Measurements from ENCODE around the gene PCNT. TPM values are rescaled to one million over a fixed set of nuclear protein-coding genes. Genes with fewer than 3 reads are reported as not detected.

The PCNT gene
- total and polyA plus RNA-seq, 2 of the 8 experiments (the other 6 are each of a cell fraction or from before 2014, with no cell fraction given), result 9.9 to 45.1 TPM

DNA sequence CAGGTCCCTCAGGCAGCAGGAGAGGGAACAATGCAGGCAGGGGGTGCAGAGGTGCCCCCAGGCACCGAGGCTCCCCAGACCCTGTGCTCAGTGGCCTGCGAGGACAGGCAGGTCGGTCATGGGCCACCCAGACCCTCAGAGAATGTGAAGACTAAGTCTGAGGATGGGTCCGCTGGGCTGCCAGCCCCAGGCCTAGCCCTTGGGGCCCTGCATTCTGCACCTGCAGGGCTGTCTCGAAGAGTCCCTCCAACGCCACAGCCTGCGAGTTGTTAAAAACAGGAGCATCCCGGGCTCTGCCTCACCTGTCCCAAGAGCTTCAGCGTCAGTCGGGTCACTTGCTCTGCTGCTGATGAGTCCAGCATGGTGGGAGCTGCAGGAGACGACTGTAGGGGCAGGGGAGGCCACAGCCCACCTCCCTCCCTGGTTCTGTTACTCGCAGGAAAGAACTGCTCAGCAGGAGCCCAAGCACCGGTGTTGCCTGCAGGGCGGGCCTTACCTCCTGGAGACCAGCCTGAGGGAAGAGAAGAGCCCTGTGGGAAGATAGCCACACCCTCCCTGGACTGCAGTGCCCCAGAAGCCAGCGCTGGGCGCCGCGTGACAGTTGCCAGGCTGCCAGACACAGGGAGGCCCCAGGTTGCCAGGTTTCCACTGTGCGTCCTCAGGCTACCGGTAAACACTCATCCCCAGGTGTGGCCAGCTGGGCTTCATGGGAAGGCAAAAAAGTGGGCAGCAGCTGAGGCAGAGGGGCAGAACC is 6.1 kb upstream of the PCNT start:
- WGBS, 2 experiments (ENCODE audit: extremely low coverage in 1 of 2, insufficient coverage in 1 of 2, insufficient read length in 1 of 2, insufficient replicate concordance in 2 of 2, low coverage in 1 of 2, low lambda C conversion rate in 2 of 2, missing lambda C conversion rate in 1 of 2), result 73% methylated on average over 20 of the region's 20 CpGs; no CpG with 5 or more reads in 1 of the 2 experiments
- Histone ChIP-seq H3K4me1 (replicated peaks in 1 of 4; ENCODE audit: control insufficient read depth in 3 of 4, insufficient read depth in 4 of 4, low read length in 3 of 4) (peaks cover 0 to 20% (median 14%) of the 10 kb centered on the region in 4 experiments; a peak in 6 of 7 replicates), H3K23me2 (ENCODE audit: low read depth, low read length) (peaks cover 8% of the 10 kb centered on the region), H3K56ac (replicated peaks; ENCODE audit: insufficient read length, low read depth, low read length) (no peak overlapping the region), H2AFZ (ENCODE audit: low read length) (no peak overlapping the region), H2BK12ac (ENCODE audit: low read depth, low read length) (no peak overlapping the region), H2BK15ac (ENCODE audit: low read length) (no peak overlapping the region), H4K20me1 (replicated peaks in 1 of 2; ENCODE audit: control insufficient read depth in 1 of 2, insufficient read depth in 2 of 2, low read length in 2 of 2) (peaks cover 7 to 34% of the 10 kb centered on the region in 2 experiments), H4K5ac (ENCODE audit: insufficient read length, low read depth, low read length) (no peak overlapping the region), H3K23ac (ENCODE audit: insufficient read length) (no peak overlapping the region), H3K4ac (replicated peaks; ENCODE audit: insufficient read length, low read depth, low read length) (no peak overlapping the region), H2BK20ac (ENCODE audit: low read length) (no peak overlapping the region; the same call in 1 of the 2 replicates), H3K27me3 (replicated peaks in 1 of 4; ENCODE audit: control insufficient read depth in 3 of 4, extremely low read depth in 1 of 4, insufficient read depth in 3 of 4, low read length in 3 of 4) (no peaks in the 10 kb centered on the region), H2BK120ac (replicated peaks; ENCODE audit: low read depth, low read length) (no peak overlapping the region), H3K9ac (replicated peaks in 1 of 4; ENCODE audit: extremely low read depth in 1 of 4, low read depth in 3 of 4, low read length in 3 of 4) (no peak overlapping the region), H3K14ac (ENCODE audit: insufficient read length) (no peak overlapping the region), H3K79me1 (ENCODE audit: low read depth, low read length) (peaks cover 11% of the 10 kb centered on the region), H3K27ac (ENCODE audit: low read depth, low read length) (no peak overlapping the region), H4K91ac (replicated peaks; ENCODE audit: insufficient read length, low read length) (no peak overlapping the region), H3K18ac (ENCODE audit: extremely low read depth, low read length) (no peak overlapping the region), H3K4me3 (ENCODE audit: extremely low read depth in 1 of 4, insufficient read depth in 2 of 4, low read depth in 3 of 4, low read length in 4 of 4) (no peak overlapping the region), H2BK5ac (ENCODE audit: low read depth, low read length) (0 out of 2 replicates have a peak overlapping the region, but pooled peaks have one; percentile 12), H2AK5ac (ENCODE audit: low read depth, low read length) (no peak overlapping the region), H3K4me2 (ENCODE audit: insufficient read depth in 1 of 2, low read depth in 2 of 2, low read length in 2 of 2) (peak overlapping the region; percentile 11 to 29; a peak in 1 of 4 replicates), H4K8ac (ENCODE audit: extremely low read depth, insufficient read depth, low read length) (no peak overlapping the region), H3K79me2 (ENCODE audit: control insufficient read depth in 1 of 2, insufficient read depth in 2 of 2, low read length in 2 of 2) (peaks cover 11 to 28% of the 10 kb centered on the region in 2 experiments), H3K36me3 (ENCODE audit: control insufficient read depth in 2 of 4, insufficient read depth in 4 of 4, low read length in 3 of 4) (peaks cover 0 to 10% (median 7%) of the 10 kb centered on the region in 4 experiments; a peak in 5 of 8 replicates), H3K9me3 (ENCODE audit: insufficient read depth in 2 of 2, low read depth in 1 of 2, low read length in 1 of 2) (no peaks in the 10 kb centered on the region)
- peak in 1 of 2 experiments; percentile 69; a peak in 2 of 4 replicates for TF ChIP-seq SIN3A (conservative IDR thresholded peaks at IDR 0.05 in 1 of 2, IDR thresholded peaks at IDR 0.05 in 1 of 2; ENCODE audit: low read depth in 1 of 2, low read length in 2 of 2)
- TF ChIP-seq, protein P1, sequence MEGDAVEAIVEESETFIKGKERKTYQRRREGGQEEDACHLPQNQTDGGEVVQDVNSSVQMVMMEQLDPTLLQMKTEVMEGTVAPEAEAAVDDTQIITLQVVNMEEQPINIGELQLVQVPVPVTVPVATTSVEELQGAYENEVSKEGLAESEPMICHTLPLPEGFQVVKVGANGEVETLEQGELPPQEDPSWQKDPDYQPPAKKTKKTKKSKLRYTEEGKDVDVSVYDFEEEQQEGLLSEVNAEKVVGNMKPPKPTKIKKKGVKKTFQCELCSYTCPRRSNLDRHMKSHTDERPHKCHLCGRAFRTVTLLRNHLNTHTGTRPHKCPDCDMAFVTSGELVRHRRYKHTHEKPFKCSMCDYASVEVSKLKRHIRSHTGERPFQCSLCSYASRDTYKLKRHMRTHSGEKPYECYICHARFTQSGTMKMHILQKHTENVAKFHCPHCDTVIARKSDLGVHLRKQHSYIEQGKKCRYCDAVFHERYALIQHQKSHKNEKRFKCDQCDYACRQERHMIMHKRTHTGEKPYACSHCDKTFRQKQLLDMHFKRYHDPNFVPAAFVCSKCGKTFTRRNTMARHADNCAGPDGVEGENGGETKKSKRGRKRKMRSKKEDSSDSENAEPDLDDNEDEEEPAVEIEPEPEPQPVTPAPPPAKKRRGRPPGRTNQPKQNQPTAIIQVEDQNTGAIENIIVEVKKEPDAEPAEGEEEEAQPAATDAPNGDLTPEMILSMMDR (IDR thresholded peaks at IDR 0.05; ENCODE audit: control extremely low read depth in 1 of 3, insufficient read depth in 1 of 3, low read depth in 1 of 3, low read length in 3 of 3), result no peak
- TF ChIP-seq, protein P2, sequence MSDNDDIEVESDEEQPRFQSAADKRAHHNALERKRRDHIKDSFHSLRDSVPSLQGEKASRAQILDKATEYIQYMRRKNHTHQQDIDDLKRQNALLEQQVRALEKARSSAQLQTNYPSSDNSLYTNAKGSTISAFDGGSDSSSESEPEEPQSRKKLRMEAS (IDR thresholded peaks at IDR 0.05), result 0 out of 2 replicates have a peak, but pooled peaks have one; percentile 19
- ChIA-PET CTCF (ENCODE audit: partially characterized antibody) (interaction anchor here (1.1 to 1.4 kb wide), 2 partner anchors 8 to 65 kb away, joined by 4 to 6 read pairs; a partner anchor contains a TSS), POLR2A (ENCODE audit: partially characterized antibody) (interaction anchor here (1.4 to 4.5 kb wide), 4 partner anchors 11 to 32 kb away, joined by 5 to 22 read pairs (median 10); partner anchors contain the start of genes MCM3AP and YBEY)
- no peak for FAIRE-seq
- peak in 1 of 2 experiments; percentile 54 for DNase-seq (ENCODE audit: low read depth in 1 of 2, low spot score in 2 of 2)
